Astrocyte (in vitro differentiated cells and primary cell): ENCODE data around the gene MYH10.

Experiments
- EZH2 ChIP-seq: IDR thresholded peaks from 2 replicates; pipeline ENCODE4 v1.6.1; 2012; ENCODE audit warnings: mild to moderate bottlenecking, low read length, inconsistent platforms; ENCODE audit not compliant: insufficient read depth
- TF ChIP-seq, protein P1 (sequence below): IDR thresholded peaks from 2 replicates; pipeline ENCODE4 v1.5.1; 2011; ENCODE audit warnings: low read depth, mild to moderate bottlenecking, inconsistent platforms, low read length, moderate library complexity; ENCODE audit not compliant: insufficient read depth

GRCh38 chr17:8670421-8670820 is 39.9 kb upstream of the MYH10 start:
- TF ChIP-seq, protein P1, sequence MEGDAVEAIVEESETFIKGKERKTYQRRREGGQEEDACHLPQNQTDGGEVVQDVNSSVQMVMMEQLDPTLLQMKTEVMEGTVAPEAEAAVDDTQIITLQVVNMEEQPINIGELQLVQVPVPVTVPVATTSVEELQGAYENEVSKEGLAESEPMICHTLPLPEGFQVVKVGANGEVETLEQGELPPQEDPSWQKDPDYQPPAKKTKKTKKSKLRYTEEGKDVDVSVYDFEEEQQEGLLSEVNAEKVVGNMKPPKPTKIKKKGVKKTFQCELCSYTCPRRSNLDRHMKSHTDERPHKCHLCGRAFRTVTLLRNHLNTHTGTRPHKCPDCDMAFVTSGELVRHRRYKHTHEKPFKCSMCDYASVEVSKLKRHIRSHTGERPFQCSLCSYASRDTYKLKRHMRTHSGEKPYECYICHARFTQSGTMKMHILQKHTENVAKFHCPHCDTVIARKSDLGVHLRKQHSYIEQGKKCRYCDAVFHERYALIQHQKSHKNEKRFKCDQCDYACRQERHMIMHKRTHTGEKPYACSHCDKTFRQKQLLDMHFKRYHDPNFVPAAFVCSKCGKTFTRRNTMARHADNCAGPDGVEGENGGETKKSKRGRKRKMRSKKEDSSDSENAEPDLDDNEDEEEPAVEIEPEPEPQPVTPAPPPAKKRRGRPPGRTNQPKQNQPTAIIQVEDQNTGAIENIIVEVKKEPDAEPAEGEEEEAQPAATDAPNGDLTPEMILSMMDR = no peak
- no peak for TF ChIP-seq EZH2
